GM12874 (cell line): Measurements from ENCODE around the gene C1R.

Experiments
- TF ChIP-seq, protein P1 (sequence below): IDR thresholded peaks from 2 replicates; pipeline ENCODE4 v1.5.1; 2011; ENCODE audit warnings: low read depth, mild to moderate bottlenecking, control low read depth, low read length, moderate library complexity; ENCODE audit not compliant: insufficient read depth

C1R gene

DNA sequence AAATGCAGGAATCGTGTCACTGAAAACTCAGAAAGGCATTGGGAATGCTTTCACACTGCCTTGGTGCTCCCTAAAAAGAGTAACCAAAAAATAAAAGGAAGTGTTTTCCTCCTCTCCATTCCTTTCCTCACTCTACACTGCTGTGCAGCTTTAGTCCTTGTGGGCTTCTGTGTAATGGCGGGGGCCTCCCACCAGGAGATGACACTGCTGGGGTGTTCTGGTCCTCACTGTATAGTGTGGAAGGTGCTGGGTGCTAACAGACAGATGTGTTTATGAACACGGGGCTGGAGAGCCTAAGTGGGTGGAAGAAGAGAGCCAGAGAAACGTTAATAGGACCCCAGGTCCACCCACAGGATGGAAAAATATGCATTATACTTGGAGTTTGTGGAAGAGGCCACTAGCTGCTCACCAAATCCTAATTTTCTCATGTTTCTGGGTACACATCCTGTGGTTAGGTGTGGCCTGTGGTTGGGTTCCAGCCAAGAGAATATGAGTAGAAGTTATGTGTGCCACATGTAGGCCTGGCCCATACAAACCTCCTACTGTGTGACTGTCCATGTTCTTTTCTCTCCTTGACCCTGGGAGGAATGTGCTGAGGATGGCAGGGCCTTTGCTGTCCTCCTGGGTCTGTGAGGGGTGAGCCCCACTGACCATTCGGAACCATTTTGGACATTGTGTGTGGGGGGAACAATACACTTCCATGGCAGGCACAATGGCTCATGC is 45.7 kb downstream of the C1R start:
- TF ChIP-seq, protein P1, sequence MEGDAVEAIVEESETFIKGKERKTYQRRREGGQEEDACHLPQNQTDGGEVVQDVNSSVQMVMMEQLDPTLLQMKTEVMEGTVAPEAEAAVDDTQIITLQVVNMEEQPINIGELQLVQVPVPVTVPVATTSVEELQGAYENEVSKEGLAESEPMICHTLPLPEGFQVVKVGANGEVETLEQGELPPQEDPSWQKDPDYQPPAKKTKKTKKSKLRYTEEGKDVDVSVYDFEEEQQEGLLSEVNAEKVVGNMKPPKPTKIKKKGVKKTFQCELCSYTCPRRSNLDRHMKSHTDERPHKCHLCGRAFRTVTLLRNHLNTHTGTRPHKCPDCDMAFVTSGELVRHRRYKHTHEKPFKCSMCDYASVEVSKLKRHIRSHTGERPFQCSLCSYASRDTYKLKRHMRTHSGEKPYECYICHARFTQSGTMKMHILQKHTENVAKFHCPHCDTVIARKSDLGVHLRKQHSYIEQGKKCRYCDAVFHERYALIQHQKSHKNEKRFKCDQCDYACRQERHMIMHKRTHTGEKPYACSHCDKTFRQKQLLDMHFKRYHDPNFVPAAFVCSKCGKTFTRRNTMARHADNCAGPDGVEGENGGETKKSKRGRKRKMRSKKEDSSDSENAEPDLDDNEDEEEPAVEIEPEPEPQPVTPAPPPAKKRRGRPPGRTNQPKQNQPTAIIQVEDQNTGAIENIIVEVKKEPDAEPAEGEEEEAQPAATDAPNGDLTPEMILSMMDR, result no peak

DNA sequence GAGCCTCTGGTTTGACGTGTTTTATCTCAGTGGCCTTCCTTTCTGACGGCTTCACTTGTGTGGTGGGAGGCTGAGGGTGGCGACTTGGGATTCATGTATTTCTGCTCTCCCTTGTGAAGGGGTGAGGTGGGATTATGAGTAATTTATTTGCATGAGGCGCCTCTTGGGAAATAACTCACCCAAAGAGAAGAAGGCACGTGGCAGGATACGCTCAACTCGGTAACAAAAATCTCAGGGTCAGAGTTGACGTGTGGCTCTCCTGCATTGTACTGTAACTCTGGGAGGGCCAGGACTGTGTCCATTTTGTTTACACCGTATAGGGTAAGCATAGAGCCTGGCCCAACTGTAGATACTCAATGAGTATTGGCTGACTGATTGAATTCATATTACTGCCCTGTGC is 46.3 kb downstream of the C1R start:
- TF ChIP-seq, protein P1, result no peak

DNA sequence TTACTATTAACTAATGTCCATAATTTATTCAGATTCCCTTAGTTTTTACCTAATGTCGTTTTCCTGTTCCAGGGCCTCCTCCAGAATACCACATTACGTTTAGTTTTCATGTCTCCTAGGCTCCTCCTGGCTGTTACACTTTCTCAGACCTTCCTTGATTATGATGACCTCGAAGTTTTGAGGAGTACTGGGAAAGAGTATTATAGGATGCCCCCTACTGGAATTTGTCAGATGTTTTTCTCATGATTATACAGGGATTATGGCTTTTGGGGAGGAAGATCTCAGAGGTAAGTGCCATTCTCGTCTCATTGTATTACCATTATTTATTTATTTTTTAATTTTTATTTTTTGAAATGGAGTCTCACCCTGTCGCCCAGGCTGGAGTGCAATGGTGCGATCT is 49.4 kb downstream of the C1R start:
- TF ChIP-seq, protein P1, result peak; percentile 10; the same call in 1 of the 2 replicates

DNA sequence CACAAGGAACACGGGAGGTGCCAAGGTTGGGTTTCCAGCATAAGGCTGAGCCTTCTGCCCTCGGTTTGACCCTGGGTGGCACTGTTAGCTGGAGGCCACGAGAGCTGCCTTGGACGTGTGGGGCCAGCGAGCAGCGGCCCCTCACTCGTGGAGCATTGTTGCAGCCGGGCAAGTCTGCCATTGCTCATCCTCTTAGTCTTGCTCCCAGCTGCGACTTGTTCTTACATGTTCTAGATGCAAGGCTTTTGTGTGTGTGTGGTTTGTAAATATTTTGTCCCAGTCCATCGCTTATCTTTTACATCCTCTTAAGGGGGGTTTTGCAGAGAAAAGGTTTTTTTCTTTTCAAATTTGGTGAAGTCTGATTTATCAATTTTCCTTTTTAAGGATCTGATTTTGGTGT is 52.8 kb downstream of the C1R start:
- TF ChIP-seq, protein P1, result no peak

DNA sequence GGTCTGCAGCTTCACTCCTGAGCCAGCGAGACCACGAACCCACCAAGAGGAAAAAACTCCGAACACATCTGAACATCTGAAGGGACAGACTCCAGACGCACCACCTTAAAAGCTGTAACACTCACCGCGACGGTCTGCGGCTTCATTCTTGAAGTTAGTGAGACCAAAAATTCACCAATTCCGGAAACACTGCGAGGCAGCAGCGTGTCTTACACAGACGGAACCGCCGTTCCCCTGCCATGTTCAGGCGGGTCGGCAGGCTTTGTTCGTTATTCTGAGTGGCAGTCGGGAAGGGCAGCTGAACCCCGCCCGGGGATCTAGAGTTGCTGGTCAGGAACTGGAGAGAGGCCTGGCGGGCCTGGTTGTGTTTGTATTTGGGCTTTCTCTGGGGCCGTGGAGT is 53.7 kb downstream of the C1R start:
- TF ChIP-seq, protein P1, result no peak

DNA sequence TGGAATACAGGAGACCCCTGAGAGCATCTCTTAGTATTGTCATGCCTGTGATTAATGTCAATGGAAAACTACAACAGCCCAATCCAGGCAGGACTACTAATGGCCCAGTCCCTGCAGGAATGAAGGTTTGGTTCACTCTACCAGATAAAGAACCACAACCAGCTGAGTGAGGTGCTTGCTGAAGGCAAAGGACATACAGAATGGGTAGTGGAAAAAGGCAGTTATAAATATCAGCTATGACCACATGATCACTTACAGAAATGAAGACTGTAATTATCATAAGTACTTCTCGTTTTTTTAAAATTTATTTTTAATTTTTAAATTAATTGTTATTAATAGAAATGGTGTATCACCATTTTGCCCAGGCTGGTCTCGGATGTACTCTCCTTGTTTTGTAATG is 56.8 kb downstream of the C1R start:
- TF ChIP-seq, protein P1, result no peak

DNA sequence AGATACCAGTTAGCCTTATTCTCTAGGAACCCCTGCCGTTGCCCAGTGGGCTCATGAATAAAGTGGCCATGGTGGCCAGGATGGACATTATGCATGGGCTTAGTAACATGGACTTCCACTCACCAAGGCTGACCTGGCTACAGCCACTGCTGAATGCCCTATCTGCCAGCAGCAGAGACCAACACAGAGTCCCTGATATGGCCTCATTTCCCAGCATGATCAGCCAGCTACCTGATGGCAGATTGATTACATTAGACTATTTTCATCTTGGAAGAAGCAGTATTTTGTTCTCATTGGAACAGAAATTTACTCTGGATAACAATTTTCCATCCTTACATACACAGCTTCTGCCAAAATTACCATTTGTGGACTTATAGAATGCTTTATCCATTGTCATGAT is 57.8 kb downstream of the C1R start:
- TF ChIP-seq, protein P1, result no peak

DNA sequence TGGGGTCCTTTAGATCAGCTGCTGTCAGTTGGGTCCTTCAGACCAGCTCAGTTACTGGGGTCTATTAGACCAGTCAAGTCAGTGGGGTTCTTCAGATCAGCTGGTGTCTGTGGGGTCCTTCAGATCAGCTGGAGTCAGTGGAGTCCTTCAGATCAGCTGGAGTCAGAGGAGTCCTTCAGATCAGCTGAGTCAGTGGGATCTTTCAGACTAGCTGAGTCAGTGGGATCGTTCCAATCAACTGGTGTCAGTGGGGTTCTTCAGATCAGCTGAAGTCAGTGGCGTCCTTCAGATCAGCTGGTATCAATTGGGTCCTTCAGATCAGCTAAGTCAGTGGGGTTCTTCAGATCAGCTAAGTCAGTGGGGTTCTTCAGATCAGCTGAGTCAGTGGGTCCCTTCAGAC is 59.3 kb downstream of the C1R start:
- TF ChIP-seq, protein P1, result no peak
